Neural progenitor cell (in vitro differentiated cells): ENCODE results near the gene HOXA13. TPM values are rescaled to one million over a fixed set of nuclear protein-coding genes. Genes with fewer than 3 reads are reported as not detected.

Source experiments
- DNase-seq: peaks from one replicate; pipeline ENCODE4 v3.0.0-alpha.2; 2016; ENCODE audit warnings: low spot score
- H2AFZ ChIP-seq: fragments of 200-600 bp; sonication (generic); replicated peaks from 2 replicates; pipeline ENCODE4 v1.6.1; 2016; ENCODE audit warnings: antibody characterized with exemption
- H3F3A ChIP-seq: fragments of 200-600 bp; sonication (generic); 2 replicates; pipeline ENCODE4 v1.6.1; 2016; ENCODE audit warnings: antibody characterized with exemption, low read depth
- H3K27ac ChIP-seq: fragments of 200-600 bp; sonication (generic); 2 replicates; pipeline ENCODE4 v1.5.1; 2016; ENCODE audit warnings: mild to moderate bottlenecking
- H3K27me3 ChIP-seq: fragments of 200-600 bp; sonication (generic); 2 replicates; pipeline ENCODE4 v1.6.1; 2016; ENCODE audit warnings: mild to moderate bottlenecking, moderate library complexity
- H3K36me3 ChIP-seq: fragments of 200-600 bp; sonication (generic); 2 replicates; pipeline ENCODE4 v1.5.1; 2016
- H3K4me1 ChIP-seq: fragments of 200-600 bp; sonication (generic); 2 replicates; pipeline ENCODE4 v1.6.1; 2016; ENCODE audit warnings: mixed run types
- H3K4me2 ChIP-seq: fragments of 200-600 bp; sonication (generic); 2 replicates; pipeline ENCODE4 v1.6.1; 2016
- H3K4me3 ChIP-seq: fragments of 200-600 bp; sonication (generic); 2 replicates; pipeline ENCODE4 v1.5.1; 2016
- H3K79me2 ChIP-seq: fragments of 200-600 bp; sonication (generic); 2 replicates; pipeline ENCODE4 v1.6.1; 2016; ENCODE audit warnings: low read depth
- H3K9ac ChIP-seq: fragments of 200-600 bp; sonication (generic); 2 replicates; pipeline ENCODE4 v1.6.1; 2016
- H3K9me3 ChIP-seq: fragments of 200-600 bp; sonication (generic); 2 replicates; pipeline ENCODE4 v1.5.1; 2016; ENCODE audit warnings: low read depth
- H4K20me1 ChIP-seq: fragments of 200-600 bp; sonication (generic); 2 replicates; pipeline ENCODE4 v1.6.1; 2016; ENCODE audit warnings: low read depth
- H3K27ac Mint-ChIP-seq: 3 replicates; pipeline ENCODE4 v1.8.0; 2021; ENCODE audit warnings: mixed read lengths
- H3K27me3 Mint-ChIP-seq: 2 replicates; pipeline ENCODE4 v1.8.0; 2022; ENCODE audit warnings: low read depth, mild to moderate bottlenecking, inconsistent platforms, moderate library complexity, mixed read lengths; ENCODE audit not compliant: insufficient read depth
- H3K36me3 Mint-ChIP-seq: 3 replicates; pipeline ENCODE4 v1.8.0; 2021; ENCODE audit warnings: mixed read lengths
- H3K4me1 Mint-ChIP-seq: 3 replicates; pipeline ENCODE4 v1.8.0; 2021; ENCODE audit warnings: mixed read lengths
- H3K4me3 Mint-ChIP-seq: 3 replicates; pipeline ENCODE4 v1.8.0; 2021; ENCODE audit warnings: mild to moderate bottlenecking, moderate library complexity, mixed read lengths
- H3K9me3 Mint-ChIP-seq: 3 replicates; pipeline ENCODE4 v1.8.0; 2020; ENCODE audit warnings: mixed read lengths
- CTCF ChIP-seq: fragments of 200-600 bp; sonication (generic); IDR thresholded peaks from 2 replicates; pipeline ENCODE4 v1.5.1; 2017; ENCODE audit warnings: antibody characterized with exemption, mild to moderate bottlenecking
- EZH2 ChIP-seq: fragments of 200-600 bp; sonication (generic); IDR thresholded peaks from 2 replicates; pipeline ENCODE4 v1.6.1; 2017; ENCODE audit warnings: antibody characterized with exemption, mild to moderate bottlenecking, moderate library complexity
- EZH2phosphoT487 ChIP-seq: fragments of 200-600 bp; sonication (generic); IDR thresholded peaks from 2 replicates; pipeline ENCODE4 v1.6.1; 2017; ENCODE audit warnings: antibody characterized with exemption
- total RNA-seq: library from RNA; depleted of rRNA; stranded (reverse); fragments of >200 nt; gene quantifications from 2 replicates; pipeline ENCODE4 v1.2.3, GENCODE V29; 2015; ENCODE audit warnings: low replicate concordance

The HOXA13 gene
- total RNA-seq, 1 donor from 2014 or later, result not detected

- H3K4me1 Mint-ChIP-seq, result peaks cover 8% of the 10 kb centered on the region
- peaks cover 24% of the 10 kb centered on the region for H3K9me3 Mint-ChIP-seq
- H3K27ac ChIP-seq, result no peak overlapping the region
- H3F3A ChIP-seq, result no peaks in the 10 kb centered on the region
- peaks cover 72% of the 10 kb centered on the region for H4K20me1 ChIP-seq
- H3K4me3 ChIP-seq, result peak overlapping the region; percentile 32
- H3K9me3 ChIP-seq, result no peaks in the 10 kb centered on the region
- TF ChIP-seq EZH2 (peak; percentile 99), CTCF (peak; percentile 82), EZH2phosphoT487 (peak; percentile 75)
- H2AFZ ChIP-seq, result no peak overlapping the region
- H3K27me3 ChIP-seq, result peaks cover 100% of the 10 kb centered on the region
- no peak overlapping the region for H3K9ac ChIP-seq
- peaks cover 2% of the 10 kb centered on the region for H3K36me3 Mint-ChIP-seq
- peaks cover 95% of the 10 kb centered on the region for H3K27me3 Mint-ChIP-seq
- H3K4me2 ChIP-seq, result peak overlapping the region; percentile 66
- peak overlapping the region; percentile 78 for H3K4me3 Mint-ChIP-seq
- H3K79me2 ChIP-seq, result no peaks in the 10 kb centered on the region
- H3K36me3 ChIP-seq, result no peaks in the 10 kb centered on the region
- no peaks in the 10 kb centered on the region for H3K4me1 ChIP-seq
- H3K27ac Mint-ChIP-seq, result no peak overlapping the region
- DNase-seq, result peak; percentile 91
These were observed 49.1 kb downstream of the HOXA13 start for GRCh38 chr7:27150568-27151340.

DNA sequence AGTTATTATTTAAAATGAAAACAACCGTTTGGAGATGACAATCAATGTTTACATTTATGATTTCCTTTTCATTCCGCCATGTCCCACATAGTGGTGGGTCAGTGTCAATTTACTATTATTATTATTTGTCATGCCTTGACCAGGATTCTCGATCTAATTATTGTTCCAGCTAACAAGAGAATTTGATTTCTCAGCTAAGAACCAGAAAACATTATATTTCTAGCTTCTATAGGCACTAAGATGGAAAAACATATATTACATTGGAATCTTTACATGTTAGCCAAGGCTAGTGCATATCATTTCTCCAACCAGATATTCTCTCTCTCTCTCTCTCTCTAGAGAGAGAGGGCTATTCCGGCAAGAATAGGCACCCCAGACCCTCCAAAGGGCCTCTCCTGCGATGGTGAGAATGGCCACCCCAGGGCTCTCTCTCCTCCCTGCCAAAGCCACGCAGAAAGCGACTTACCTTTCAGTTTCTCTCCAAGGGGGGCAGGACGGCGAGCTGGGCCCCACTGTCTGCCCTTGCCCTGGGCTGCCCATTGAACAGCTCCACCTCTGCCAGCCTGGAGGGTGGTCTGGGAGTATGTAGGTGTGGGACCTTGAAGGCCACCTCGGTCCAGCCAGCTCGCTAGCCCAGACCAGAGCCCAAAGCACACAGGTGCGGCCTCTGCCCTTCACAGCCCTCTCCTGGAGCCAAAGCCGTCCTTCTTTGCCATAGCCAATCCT lies 49.9 kb downstream of the HOXA13 start:
- H3K4me1 ChIP-seq, result no peaks in the 10 kb centered on the region
- no peak overlapping the region for H3K4me3 Mint-ChIP-seq
- H3K36me3 Mint-ChIP-seq, result peaks cover 2% of the 10 kb centered on the region
- no peak overlapping the region for H3K27ac Mint-ChIP-seq
- TF ChIP-seq EZH2phosphoT487 (no peak), EZH2 (no peak), CTCF (no peak)
- peak overlapping the region; percentile 32 for H3K4me3 ChIP-seq
- H3K9me3 ChIP-seq, result no peaks in the 10 kb centered on the region
- peaks cover 5% of the 10 kb centered on the region for H3K4me1 Mint-ChIP-seq
- no peak overlapping the region for H3K4me2 ChIP-seq
- H3K27me3 Mint-ChIP-seq, result peaks cover 95% of the 10 kb centered on the region
- H3K27me3 ChIP-seq, result peaks cover 100% of the 10 kb centered on the region
- no peak overlapping the region for H3K27ac ChIP-seq
- peaks cover 28% of the 10 kb centered on the region for H3K9me3 Mint-ChIP-seq
- no peaks in the 10 kb centered on the region for H3K36me3 ChIP-seq
- DNase-seq, result no peak
- H3K9ac ChIP-seq, result no peak overlapping the region
- peaks cover 74% of the 10 kb centered on the region for H4K20me1 ChIP-seq
- no peaks in the 10 kb centered on the region for H3F3A ChIP-seq
- H2AFZ ChIP-seq, result no peak overlapping the region
- no peaks in the 10 kb centered on the region for H3K79me2 ChIP-seq

GRCh38 chr7:27148756-27149641 lies 50.9 kb downstream of the HOXA13 start:
- no peak for DNase-seq
- H3K36me3 ChIP-seq, result no peaks in the 10 kb centered on the region
- no peak overlapping the region for H2AFZ ChIP-seq
- Mint-ChIP-seq H3K27me3 (peaks cover 94% of the 10 kb centered on the region), H3K27ac (no peak overlapping the region), H3K4me1 (peaks cover 5% of the 10 kb centered on the region), H3K4me3 (no peak overlapping the region), H3K9me3 (peaks cover 30% of the 10 kb centered on the region), H3K36me3 (peaks cover 2% of the 10 kb centered on the region)
- H3K79me2 ChIP-seq, result no peaks in the 10 kb centered on the region
- no peak overlapping the region for H3K27ac ChIP-seq
- H3K4me3 ChIP-seq, result no peak overlapping the region
- no peaks in the 10 kb centered on the region for H3F3A ChIP-seq
- H3K9ac ChIP-seq, result no peak overlapping the region
- H4K20me1 ChIP-seq, result peaks cover 71% of the 10 kb centered on the region
- H3K4me2 ChIP-seq, result no peak overlapping the region
- no peaks in the 10 kb centered on the region for H3K9me3 ChIP-seq
- H3K4me1 ChIP-seq, result no peaks in the 10 kb centered on the region
- H3K27me3 ChIP-seq, result peaks cover 100% of the 10 kb centered on the region
- TF ChIP-seq CTCF, result no peak
- TF ChIP-seq EZH2phosphoT487, result peak; percentile 1
- TF ChIP-seq EZH2, result peak; percentile 71
